GM18505 (cell line): Measurements from ENCODE around the gene ZBTB20.

Source experiments
- ATAC-seq: cut with Tn5 transposase; IDR thresholded peaks from one replicate; pipeline ENCODE4 v1.9.1; 2021; ENCODE audit not compliant: unreplicated experiment
- POLR2A ChIP-seq: IDR thresholded peaks from 4 replicates; pipeline ENCODE4 v1.6.1; 2011; ENCODE audit warnings: borderline replicate concordance; ENCODE audit not compliant: insufficient read depth, insufficient read length; ENCODE audit errors: extremely low read depth

The ZBTB20 gene

DNA sequence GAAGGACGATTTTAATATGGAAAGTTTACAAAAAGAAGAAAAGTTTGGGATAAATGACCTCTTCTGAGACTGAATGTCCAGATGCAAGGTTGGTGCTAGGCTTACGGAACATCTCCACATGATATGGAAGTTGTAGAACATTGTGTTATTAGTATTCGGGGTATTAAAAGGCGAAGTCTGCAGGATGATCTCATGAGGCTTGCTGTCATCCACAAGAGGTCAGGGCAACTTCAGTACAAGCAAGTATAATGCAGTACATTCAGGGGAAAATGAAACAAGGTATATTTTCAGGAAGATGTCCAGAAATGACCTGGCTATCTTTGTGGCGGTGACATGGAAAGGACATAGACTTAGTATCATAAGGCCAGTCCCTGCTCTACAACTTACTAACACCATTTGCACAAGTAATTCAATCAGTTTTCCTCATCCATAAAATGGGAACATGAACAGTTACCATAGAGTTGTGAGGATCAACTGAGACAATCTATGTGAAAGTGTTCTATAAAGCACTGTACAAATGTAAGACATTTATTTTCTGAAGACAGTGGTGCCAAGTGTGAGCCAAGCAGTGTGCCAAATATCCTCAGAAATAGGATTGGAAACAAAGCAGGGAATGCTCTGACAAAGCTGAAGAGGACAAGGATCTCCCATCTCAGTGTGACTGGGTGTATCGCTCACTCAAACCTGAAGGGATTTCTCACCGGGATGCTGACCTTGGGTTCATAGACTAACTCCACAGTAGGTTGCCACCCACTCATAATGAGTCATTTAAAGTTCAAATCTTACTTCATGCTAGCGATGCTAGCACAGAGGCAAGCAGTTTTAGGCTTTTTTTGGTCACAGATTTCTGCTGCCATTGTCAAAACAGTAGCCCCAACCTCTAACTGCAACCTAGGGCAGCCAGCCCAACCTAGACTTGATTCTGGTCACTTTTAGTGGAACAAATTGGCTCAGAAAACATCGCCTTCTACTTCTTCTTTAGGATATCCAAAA, 735.0 kb downstream of the ZBTB20 start:
- ATAC-seq = peak; percentile 62
- no peak for TF ChIP-seq POLR2A

DNA sequence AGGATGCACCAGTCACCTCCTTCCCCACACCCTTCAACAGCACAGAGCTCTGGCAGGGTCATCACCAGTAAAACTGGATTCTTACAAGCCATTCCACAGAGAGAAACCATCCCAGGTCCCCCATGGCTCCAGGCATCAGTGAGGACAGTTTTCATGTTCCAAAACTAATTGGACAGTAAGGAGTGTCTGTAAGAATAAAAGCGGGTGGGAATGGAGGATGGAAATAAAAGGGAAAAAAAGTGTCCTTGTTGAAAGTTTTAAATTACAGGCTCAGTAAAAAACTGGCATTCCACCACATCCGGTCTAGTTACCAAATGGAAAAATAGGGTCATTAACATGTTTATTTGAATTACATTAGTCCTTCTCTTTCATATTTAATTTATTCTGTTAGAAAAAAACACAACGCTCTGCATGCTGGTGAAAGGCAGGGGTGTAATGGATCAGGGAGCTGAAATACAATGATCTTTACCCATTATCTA, 735.9 kb downstream of the ZBTB20 start:
- no peak for ATAC-seq
- TF ChIP-seq POLR2A = no peak

DNA sequence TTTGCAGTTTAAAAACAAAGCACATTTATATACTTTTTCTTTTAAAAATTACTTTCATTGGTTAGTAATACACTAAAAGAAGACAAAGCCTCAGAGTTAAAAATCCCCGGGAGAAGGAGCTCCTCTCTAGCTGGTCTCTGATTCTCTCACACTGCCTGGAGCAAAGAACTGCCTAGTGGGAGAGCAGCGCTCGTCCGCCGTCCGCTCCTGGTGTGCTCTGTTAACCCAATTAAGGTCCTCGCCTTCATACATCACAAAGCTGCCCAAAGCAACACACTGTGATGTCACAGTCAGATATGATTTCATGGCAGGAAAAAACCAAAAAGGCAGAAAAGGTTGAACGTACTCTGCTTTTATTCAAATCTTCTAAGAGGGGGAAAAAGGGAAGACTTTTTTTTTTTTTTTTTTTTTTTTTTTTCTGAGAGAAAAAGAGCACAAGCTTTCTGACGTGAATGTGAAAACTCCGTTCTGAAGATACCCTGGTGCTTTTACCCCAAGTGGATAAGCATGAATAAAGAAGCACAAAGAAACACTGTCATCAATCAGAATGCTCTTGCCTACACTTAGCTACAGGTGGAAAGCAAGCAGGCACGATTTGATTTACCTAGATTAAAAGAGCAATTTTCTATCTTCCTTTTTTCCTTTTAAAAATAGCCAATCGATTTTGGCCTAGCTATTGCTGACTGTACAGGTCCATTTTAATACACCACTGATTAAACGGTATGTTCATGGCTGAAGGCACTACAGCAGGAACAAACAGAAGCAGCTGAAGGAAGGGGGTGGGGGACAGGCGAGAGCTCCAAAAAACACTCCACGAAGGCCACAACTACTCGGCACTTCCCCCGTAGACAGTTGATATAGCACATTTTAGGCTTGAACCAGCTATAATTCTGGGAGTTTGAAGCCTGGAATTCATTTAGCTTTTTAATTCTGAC, 738.1 kb downstream of the ZBTB20 start:
- no peak for ATAC-seq

DNA sequence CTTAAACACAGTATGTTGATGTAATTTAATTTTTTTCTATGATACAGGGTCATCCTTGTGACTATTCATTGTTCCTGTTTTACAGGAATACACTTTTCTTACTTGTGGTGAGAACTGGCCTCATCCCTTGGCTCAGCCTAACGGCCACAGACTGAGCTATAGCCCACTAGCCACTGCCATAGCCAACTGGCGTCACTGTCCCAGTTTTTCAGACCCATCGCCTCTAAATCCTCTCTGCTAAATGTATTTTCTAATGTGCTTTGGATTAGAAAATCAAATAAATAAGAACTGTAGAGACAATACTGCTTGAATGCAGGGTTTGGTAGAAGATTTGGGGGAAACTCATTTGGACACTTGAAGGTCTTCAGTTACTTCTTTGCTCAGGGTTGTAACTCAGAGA, 740.2 kb downstream of the ZBTB20 start:
- no peak for ATAC-seq
- no peak for TF ChIP-seq POLR2A

More for the DNA sequence above, 738.1 kb downstream of the ZBTB20 start:
- TF ChIP-seq POLR2A = no peak

DNA sequence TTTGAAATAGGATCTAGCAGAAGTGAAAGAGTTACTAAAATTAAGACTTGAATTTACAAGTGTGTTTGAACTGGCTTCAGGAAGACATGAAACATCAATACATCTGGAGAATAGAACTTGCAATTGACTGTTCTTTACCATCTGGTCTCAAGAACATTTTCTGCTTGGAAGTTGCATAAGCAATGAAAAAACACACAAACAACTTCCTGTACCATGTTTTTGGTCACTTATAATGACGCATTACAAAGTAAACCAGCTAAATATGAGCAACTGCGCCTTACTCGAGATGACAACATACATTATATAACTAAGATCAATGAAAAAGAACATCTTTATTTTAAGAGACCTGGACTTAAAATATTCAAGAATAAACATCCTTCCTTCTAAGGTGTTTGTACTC, 740.8 kb downstream of the ZBTB20 start:
- no peak for ATAC-seq
- no peak for TF ChIP-seq POLR2A

DNA sequence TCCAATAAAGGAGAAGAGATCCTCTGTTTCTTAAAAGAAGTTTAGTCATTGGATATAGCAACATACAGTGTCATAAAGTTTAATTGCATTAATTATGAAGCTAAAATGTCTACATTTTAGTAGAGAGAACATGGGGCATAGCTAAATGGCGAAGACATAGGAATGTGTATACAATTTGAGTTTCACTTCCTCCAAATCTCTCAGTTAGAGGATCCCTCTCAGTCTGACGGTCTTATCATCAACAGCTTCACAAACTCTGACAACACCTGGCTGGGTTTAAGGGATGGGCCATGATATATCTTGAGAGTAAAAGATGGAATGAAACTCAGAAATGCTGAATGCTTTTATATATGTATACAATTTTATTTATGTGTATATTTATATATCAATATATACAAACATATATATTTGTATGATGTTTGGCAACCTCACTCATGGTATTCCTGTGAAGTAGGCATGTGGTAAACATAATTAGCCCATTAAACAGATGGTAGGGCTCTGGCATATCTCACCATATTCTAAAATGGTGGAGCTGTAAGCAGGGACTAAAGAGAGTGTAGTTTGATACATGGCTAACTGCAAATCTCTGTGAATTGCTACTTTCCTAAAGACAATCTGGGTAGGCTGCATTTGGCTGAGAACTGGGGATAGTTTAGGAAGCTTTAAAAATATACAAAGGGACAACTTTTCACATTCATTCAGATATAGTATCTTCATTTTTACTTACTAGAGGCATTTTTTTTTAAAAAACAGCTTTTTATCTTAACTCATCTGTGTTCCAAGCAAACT, 741.7 kb downstream of the ZBTB20 start:
- TF ChIP-seq POLR2A = no peak
- no peak for ATAC-seq

DNA sequence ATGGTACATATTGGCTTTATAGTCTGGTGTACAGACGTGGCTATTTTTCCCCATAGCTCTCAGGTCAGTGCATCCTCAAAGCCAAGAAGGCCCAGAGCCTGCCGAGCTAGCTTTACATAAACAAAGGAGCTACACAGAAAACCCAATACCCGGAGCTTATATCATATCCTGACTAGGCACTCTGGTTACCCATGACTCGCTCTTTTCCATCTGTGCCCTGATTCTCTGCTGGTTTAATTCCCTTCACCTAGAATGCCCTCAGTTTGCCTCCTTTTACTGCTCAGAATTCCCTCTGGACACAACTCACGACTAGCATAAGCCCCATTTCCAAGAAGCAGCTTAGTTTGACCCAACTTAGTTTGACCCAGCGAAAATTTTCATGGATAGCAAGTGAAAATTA, 742.5 kb downstream of the ZBTB20 start:
- ATAC-seq = no peak
- TF ChIP-seq POLR2A = no peak

DNA sequence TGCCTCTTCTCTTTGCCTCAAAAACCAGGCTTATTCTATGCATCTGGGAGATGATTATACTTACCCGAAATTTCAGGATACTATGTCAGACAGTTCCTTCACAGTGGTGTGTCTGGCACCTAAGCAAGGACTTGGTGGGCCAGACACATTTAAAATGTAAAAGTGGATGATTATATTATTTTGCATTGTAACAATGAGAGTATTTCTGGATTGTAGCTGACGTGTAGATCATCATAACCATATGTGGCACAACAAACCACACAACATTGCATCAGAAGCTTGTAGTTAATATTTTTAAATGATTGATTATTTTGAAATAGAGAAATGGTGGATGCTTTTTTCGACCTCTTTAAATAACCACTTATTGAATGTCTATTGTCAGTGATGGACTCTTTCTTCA, 744.2 kb downstream of the ZBTB20 start:
- no peak for TF ChIP-seq POLR2A
- ATAC-seq = no peak

DNA sequence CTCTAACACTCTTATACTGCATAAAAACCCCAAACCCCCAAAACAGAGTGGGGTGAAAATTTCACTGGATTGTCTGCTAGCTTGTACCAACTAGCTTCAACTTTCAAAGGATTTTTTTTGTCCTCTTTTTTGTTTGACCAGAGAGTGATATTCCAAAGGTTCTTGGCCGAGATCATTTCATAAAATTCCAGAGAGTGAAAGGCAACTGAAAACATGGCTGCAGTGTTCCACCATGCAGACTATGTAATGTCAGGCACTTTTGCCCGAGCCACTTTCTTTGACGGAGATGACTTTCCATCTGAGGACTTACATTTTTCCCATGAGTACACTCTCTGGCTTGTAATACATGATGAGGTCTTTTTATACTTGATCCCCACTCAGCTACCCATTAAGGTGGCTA, 745.7 kb downstream of the ZBTB20 start:
- TF ChIP-seq POLR2A = no peak
- no peak for ATAC-seq

DNA sequence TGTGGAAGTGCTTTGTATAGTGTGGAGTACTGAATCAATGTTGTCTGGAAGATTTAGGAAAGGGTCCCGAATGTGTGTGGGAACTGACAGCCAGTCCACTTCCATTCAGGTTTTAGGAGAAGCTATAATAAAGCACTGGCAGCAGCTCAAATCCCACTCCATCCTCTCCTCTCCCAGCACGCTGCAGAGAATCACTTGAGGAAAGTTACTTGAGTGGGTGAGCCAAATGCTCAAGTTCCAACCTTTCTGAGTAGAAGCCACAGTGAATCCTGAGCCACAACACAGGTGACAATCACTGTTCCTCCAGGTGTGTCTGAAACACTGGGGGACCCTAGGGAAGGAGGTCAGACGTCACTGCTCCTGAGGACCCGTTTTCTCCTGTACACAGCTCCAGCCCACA, 746.7 kb downstream of the ZBTB20 start:
- TF ChIP-seq POLR2A = no peak
- no peak for ATAC-seq

DNA sequence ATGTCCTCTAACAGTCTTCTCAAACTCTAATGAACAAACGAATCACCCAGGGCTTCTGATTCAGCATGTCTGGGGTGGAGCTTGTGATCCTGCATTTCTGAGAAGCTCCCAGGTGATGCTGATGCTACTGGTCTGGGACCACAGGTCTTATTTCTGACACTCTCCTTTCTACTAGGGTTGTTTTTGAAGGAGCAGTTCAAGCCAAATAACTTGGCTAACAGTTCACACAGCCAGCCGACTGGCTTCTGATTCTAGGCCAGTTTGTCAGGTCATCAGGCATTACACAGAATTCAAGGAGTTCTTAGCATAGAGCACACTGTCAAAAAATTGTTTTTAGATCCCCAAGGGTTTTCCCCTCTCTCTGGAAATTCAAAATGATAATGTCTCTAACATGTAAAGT, 752.5 kb downstream of the ZBTB20 start:
- no peak for TF ChIP-seq POLR2A

DNA sequence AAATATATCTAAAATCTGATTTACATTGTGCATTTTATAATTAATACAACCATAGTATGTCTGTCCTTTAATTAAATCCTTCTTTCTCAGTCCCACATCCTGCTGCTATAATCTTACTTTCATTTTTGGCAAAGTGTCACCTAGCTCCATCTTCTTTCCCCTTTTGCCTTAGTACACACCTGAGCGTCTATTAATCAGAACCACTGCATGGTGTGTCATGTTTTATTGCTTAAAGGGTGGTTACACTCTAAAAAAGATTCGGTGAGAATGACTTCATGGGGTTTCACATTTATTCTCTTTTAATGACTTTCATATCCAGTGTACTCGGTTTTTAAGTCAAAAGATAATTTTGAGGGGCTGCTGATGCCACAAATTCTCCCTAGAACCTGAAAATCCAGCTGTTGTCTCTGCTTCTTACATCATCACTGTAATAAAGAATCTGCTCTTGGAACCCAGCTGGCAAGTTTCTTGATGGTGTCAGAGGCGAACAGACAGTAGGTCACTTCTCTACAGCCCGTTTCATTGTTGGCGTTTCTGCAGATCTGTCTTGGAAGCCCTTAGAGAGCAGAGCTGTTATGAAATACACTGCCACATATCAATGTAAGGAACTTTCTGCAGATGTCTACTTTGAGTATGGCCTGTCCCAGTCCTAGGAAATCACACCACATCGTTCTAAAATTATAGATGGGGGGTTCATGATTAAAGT, 753.6 kb downstream of the ZBTB20 start:
- no peak for ATAC-seq
- no peak for TF ChIP-seq POLR2A

More for the DNA sequence above, 752.5 kb downstream of the ZBTB20 start:
- no peak for ATAC-seq
